GM10248 (cell line): Measurements from ENCODE around the gene DNAI7.

Experiments used
- CTCF ChIA-PET: fragments of 300-600 bp; sonication (Branson Sonifier 250); formaldehyde crosslinking; extraction: SDS; loops from one replicate; lab custom pipeline; 2021; ENCODE audit warnings: antibody characterized with exemption; lab: Yijun Ruan, JAX
- POLR2A ChIA-PET: fragments of 350-650 bp; sonication (Branson Sonifier 250); formaldehyde crosslinking; extraction: SDS; loops from one replicate; lab custom pipeline; 2020; ENCODE audit warnings: antibody characterized with exemption; lab: Yijun Ruan, JAX
- DNase-seq: peaks from one replicate; pipeline ENCODE4 v3.0.0; 2012; ENCODE audit errors: extremely low spot score
- CTCF ChIP-seq: IDR thresholded peaks from 2 replicates; pipeline ENCODE4 v1.5.1; 2012; ENCODE audit warnings: mild to moderate bottlenecking, low read depth; ENCODE audit errors: extremely low read depth, missing control alignments, control extremely low read depth

Gene DNAI7

GRCh38 chr12:25072906-25073650 lies 121.9 kb downstream of the DNAI7 start:
- POLR2A ChIA-PET, result interaction anchor here (1.1 kb wide), 1 partner anchor 114 kb away, joined by 3 read pairs; no protein-coding TSS in a partner anchor

GRCh38 chr12:25071366-25071765 lies 123.6 kb downstream of the DNAI7 start:
- ChIA-PET POLR2A (no interaction called here), CTCF (interaction anchor here (1.0 to 2.7 kb wide), 5 partner anchors 10 to 83 kb away, joined by 3 to 20 read pairs (median 4); a partner anchor contains a TSS)
- no peak for DNase-seq
- no peak for TF ChIP-seq CTCF

More at GRCh38 chr12:25072906-25073650, 121.9 kb downstream of the DNAI7 start:
- TF ChIP-seq CTCF, result no peak
- CTCF ChIA-PET, result interaction anchor here (0.9 to 2.7 kb wide), 3 partner anchors 12 to 75 kb away, joined by 3 to 20 read pairs (median 5); no protein-coding TSS in a partner anchor
- no peak for DNase-seq

- no peak for TF ChIP-seq CTCF
- CTCF ChIA-PET, result interaction anchor here (1.1 kb wide), 1 partner anchor 8 kb away, joined by 3 read pairs; no protein-coding TSS in a partner anchor
- DNase-seq, result no peak
- POLR2A ChIA-PET, result no interaction called here
Measured at GRCh38 chr12:25069224-25069623, 125.7 kb downstream of the DNAI7 start.

- CTCF ChIA-PET, result interaction anchor here (1.1 to 2.7 kb wide), 2 partner anchors 12 to 74 kb away, joined by 3 to 8 read pairs; no protein-coding TSS in a partner anchor
- TF ChIP-seq CTCF, result no peak
- POLR2A ChIA-PET, result no interaction called here
- no peak for DNase-seq
Measured at GRCh38 chr12:25065035-25065434, 129.9 kb downstream of the DNAI7 start.

- POLR2A ChIA-PET, result no interaction called here
- CTCF ChIA-PET, result interaction anchor here (1.1 to 2.7 kb wide), 2 partner anchors 11 to 73 kb away, joined by 3 to 8 read pairs; no protein-coding TSS in a partner anchor
- TF ChIP-seq CTCF, result no peak
- DNase-seq, result no peak
Measured at GRCh38 chr12:25063873-25064628, 130.9 kb downstream of the DNAI7 start.

GRCh38 chr12:25058658-25059058 lies 136.3 kb downstream of the DNAI7 start:
- POLR2A ChIA-PET, result no interaction called here
- TF ChIP-seq CTCF, result no peak
- CTCF ChIA-PET, result interaction anchor here (1.3 to 4.9 kb wide), 4 partner anchors 18 to 96 kb away, joined by 3 to 25 read pairs (median 6); no protein-coding TSS in a partner anchor
- DNase-seq, result no peak
